HepG2 (cell line): ENCODE data around the gene NID1. TPM values are rescaled to one million over a fixed set of nuclear protein-coding genes. Genes with fewer than 3 reads are reported as not detected.
A peak's percentile ranks its signal among the peaks of the same experiment; 100 is the strongest.

Experiments
- CCAR2 ChIP-seq: fragments of 200-400 bp; formaldehyde crosslinking; optimal IDR thresholded peaks from 2 replicates; pipeline ENCODE3; 2018; ENCODE audit warnings: low read depth, mild to moderate bottlenecking, low read length, moderate library complexity
- DBP ChIP-seq: sonication (generic); formaldehyde crosslinking; IDR thresholded peaks from 2 replicates; pipeline ENCODE4 v1.4.0; 2020; ENCODE audit warnings: missing genetic modification reagents; ENCODE audit errors: not compliant biosample characterization
- KDM6A ChIP-seq: IDR thresholded peaks from 2 replicates; pipeline ENCODE4 v1.6.1; 2016; ENCODE audit warnings: low read depth
- NKX3-1 ChIP-seq: sonication (generic); formaldehyde crosslinking; IDR thresholded peaks from 2 replicates; pipeline ENCODE4 v1.5.0; 2020; ENCODE audit warnings: missing genetic modification reagents
- RFX1 ChIP-seq: fragments of 450-650 bp; IDR thresholded peaks from 2 replicates; pipeline ENCODE4 v1.6.1; 2017
- SATB2 ChIP-seq: sonication (generic); formaldehyde crosslinking; IDR thresholded peaks from 2 replicates; pipeline ENCODE4 v1.5.0; 2020; ENCODE audit warnings: missing genetic modification reagents
- SUZ12 ChIP-seq: fragments of 150-350 bp; IDR thresholded peaks from 2 replicates; pipeline ENCODE4 v1.6.1; 2014; ENCODE audit warnings: low read depth, low read length
- ZBTB14 ChIP-seq: sonication (generic); formaldehyde crosslinking; IDR thresholded peaks from 2 replicates; pipeline ENCODE4 v1.4.0; 2020; ENCODE audit warnings: missing genetic modification reagents
- ZBTB26 ChIP-seq: IDR thresholded peaks from 2 replicates; pipeline ENCODE4 v1.6.1; 2016; ENCODE audit warnings: missing compliant biosample characterization, missing genetic modification reagents, borderline replicate concordance
- ZEB1 ChIP-seq: IDR thresholded peaks from 2 replicates; pipeline ENCODE4 v1.6.1; 2012; ENCODE audit warnings: mild to moderate bottlenecking, low read depth, inconsistent platforms; ENCODE audit not compliant: insufficient replicate concordance
- ZMAT5 ChIP-seq: sonication (generic); formaldehyde crosslinking; IDR thresholded peaks from 2 replicates; pipeline ENCODE4 v1.5.0; 2020; ENCODE audit warnings: mild to moderate bottlenecking, low read depth, missing genetic modification reagents, borderline replicate concordance
- ZNF317 ChIP-seq: sonication (generic); formaldehyde crosslinking; IDR thresholded peaks from 2 replicates; pipeline ENCODE4 v1.5.0; 2020; ENCODE audit warnings: mild to moderate bottlenecking, missing genetic modification reagents
- ZNF331 ChIP-seq: sonication (generic); formaldehyde crosslinking; IDR thresholded peaks from 2 replicates; pipeline ENCODE4 v1.4.0; 2020; ENCODE audit warnings: missing genetic modification reagents
- ZNF431 ChIP-seq: sonication (generic); formaldehyde crosslinking; IDR thresholded peaks from 2 replicates; pipeline ENCODE4 v1.9.0; 2022; ENCODE audit warnings: missing genetic modification reagents, low read depth, mild to moderate bottlenecking, borderline replicate concordance
- ZNF703 ChIP-seq: sonication (generic); formaldehyde crosslinking; IDR thresholded peaks from 2 replicates; pipeline ENCODE4 v1.5.1; 2020; ENCODE audit warnings: missing genetic modification reagents, mild to moderate bottlenecking, moderate library complexity, borderline replicate concordance
- ZNF704 ChIP-seq: sonication (generic); formaldehyde crosslinking; IDR thresholded peaks from 2 replicates; pipeline ENCODE4 v1.8.1; 2023; ENCODE audit warnings: mild to moderate bottlenecking, inconsistent platforms, moderate library complexity, missing genetic modification reagents, borderline replicate concordance
- ZNF780A ChIP-seq: sonication (generic); formaldehyde crosslinking; IDR thresholded peaks from 2 replicates; pipeline ENCODE4 v1.8.0; 2022; ENCODE audit warnings: mild to moderate bottlenecking, missing genetic modification reagents, moderate library complexity
- ZSCAN31 ChIP-seq: sonication (generic); formaldehyde crosslinking; IDR thresholded peaks from 2 replicates; pipeline ENCODE4 v1.5.0; 2020; ENCODE audit warnings: low read depth, mild to moderate bottlenecking, missing genetic modification reagents
- ZUFSP ChIP-seq: sonication (generic); formaldehyde crosslinking; IDR thresholded peaks from 2 replicates; pipeline ENCODE4 v1.9.0; 2021; ENCODE audit warnings: missing genetic modification reagents, mild to moderate bottlenecking, borderline replicate concordance
- polyA plus RNA-seq, 8 experiments: library from polyadenylated mRNA; depleted of rRNA in 3 of 8; stranded (reverse) in 7 of 8; unstranded in 1 of 8; fragments of >200 nt; fragmentation: Illumina TruSeq in 4 of 8; extraction: Trizol in 4 of 8; gene quantifications; 2 replicates each; pipeline versions ENCODE4 v1.2.1 to v1.2.3, GENCODE V29; 2011 to 2016; ENCODE audit warnings: low read depth in 4 of 8, missing spikeins in 1 of 8, mixed read lengths in 1 of 8; ENCODE audit not compliant: insufficient read depth in 1 of 8
- total RNA-seq, 5 experiments: library from RNA; depleted of rRNA; stranded (reverse); fragments of >200 nt; fragmentation: Illumina TruSeq; extraction: Trizol; gene quantifications; 2 replicates each; pipeline ENCODE4 v1.2.3, GENCODE V29; 2016; ENCODE audit warnings: low read depth in 1 of 5

NID1 gene
- total and polyA plus RNA-seq, 2 of the 13 experiments (the other 11 are each of a cell fraction or from before 2014, with no cell fraction given): 50.2 to 56.1 TPM

- TF ChIP-seq ZBTB14 (CRISPR knock-in tag) (0 out of 2 replicates have a peak, but pooled peaks have one; percentile 58), ZMAT5 (CRISPR knock-in tag) (no peak), ZSCAN31 (CRISPR knock-in tag) (peak; percentile 76), DBP (CRISPR knock-in tag) (no peak), RFX1 (no peak), SATB2 (0 out of 2 replicates have a peak, but pooled peaks have one; percentile 54), ZEB1 (peak; percentile 82), NKX3-1 (CRISPR knock-in tag) (peak; percentile 94), SUZ12 (no peak), ZNF704 (CRISPR knock-in tag) (peak; percentile 85; the same call in 1 of the 2 replicates), ZUFSP (no peak), ZNF317 (CRISPR knock-in tag) (peak; percentile 85), ZNF431 (CRISPR knock-in tag) (0 out of 2 replicates have a peak, but pooled peaks have one; percentile 81), ZNF703 (CRISPR knock-in tag) (0 out of 2 replicates have a peak, but pooled peaks have one; percentile 75), ZNF331 (peak; percentile 85), CCAR2 (no peak), KDM6A (peak; percentile 67; the same call in 1 of the 2 replicates), ZBTB26 (CRISPR knock-in tag) (peak; percentile 88), ZNF780A (CRISPR knock-in tag) (peak; percentile 94; the same call in 1 of the 2 replicates)
Observed at GRCh38 chr1:236063919-236064673, 794 bp downstream of the NID1 start (continued).
